Stimulated activated CD8-positive, alpha-beta memory T cell treated with anti-CD3 and anti-CD28 coated beads, Interleukin-4, amount 100 ng/mL, for 1 hour (primary cell): Measurements from ENCODE around the gene VIM.
"Not testable (repeated sequence)": the region's sequence is repeated elsewhere in the genome, so short reads cannot be mapped to it uniquely, and the experiment has no call there.

ENCODE experiments used
- DNase-seq, 2 donors: peaks; one replicate each; pipeline ENCODE4 v3.0.0-alpha.2; 2020; ENCODE audit warnings: low read depth in 2 of 2, low spot score in 1 of 2

The VIM gene

GRCh38 chr10:17231788-17232187, 3.7 kb downstream of the VIM start:
- DNase-seq = no peak

- DNase-seq = no peak
These were observed 4.4 kb downstream of the VIM start for GRCh38 chr10:17232276-17232960.

GRCh38 chr10:17233286-17233991, 5.4 kb downstream of the VIM start:
- DNase-seq = no peak

- DNase-seq = no peak
These were observed 6.4 kb downstream of the VIM start for GRCh38 chr10:17234431-17234945.

GRCh38 chr10:17235136-17235535, 7.1 kb downstream of the VIM start:
- DNase-seq = no peak

- no peak for DNase-seq
These were observed 8.6 kb downstream of the VIM start for GRCh38 chr10:17236468-17237148.

GRCh38 chr10:17237149-17237527, 9.1 kb downstream of the VIM start:
- no peak for DNase-seq

GRCh38 chr10:17237915-17238444, 9.9 kb downstream of the VIM start:
- DNase-seq = no peak

GRCh38 chr10:17238445-17239291, 10.6 kb downstream of the VIM start:
- DNase-seq = no peak

- no peak for DNase-seq
These were observed 11.5 kb downstream of the VIM start for GRCh38 chr10:17239345-17240085.

- DNase-seq = no peak
These were observed 12.1 kb downstream of the VIM start for GRCh38 chr10:17240096-17240495.

GRCh38 chr10:17240616-17241015, 12.6 kb downstream of the VIM start:
- DNase-seq = no peak

GRCh38 chr10:17241611-17242333, 13.7 kb downstream of the VIM start:
- DNase-seq = no peak

- no peak for DNase-seq
These were observed 16.8 kb downstream of the VIM start for GRCh38 chr10:17244700-17245365.

- no peak for DNase-seq
These were observed 19.2 kb downstream of the VIM start for GRCh38 chr10:17247210-17247609.

GRCh38 chr10:17248964-17249363, 20.9 kb downstream of the VIM start:
- DNase-seq = no peak

- DNase-seq = no peak
These were observed 21.8 kb downstream of the VIM start for GRCh38 chr10:17249820-17250219.

- DNase-seq = no peak
These were observed 22.7 kb downstream of the VIM start for GRCh38 chr10:17250736-17251135.

GRCh38 chr10:17254543-17255050, 26.6 kb downstream of the VIM start:
- DNase-seq = not testable (repeated sequence)
